ENCODE data around the gene ZNF432.

- TF ChIP-seq, protein P1, sequence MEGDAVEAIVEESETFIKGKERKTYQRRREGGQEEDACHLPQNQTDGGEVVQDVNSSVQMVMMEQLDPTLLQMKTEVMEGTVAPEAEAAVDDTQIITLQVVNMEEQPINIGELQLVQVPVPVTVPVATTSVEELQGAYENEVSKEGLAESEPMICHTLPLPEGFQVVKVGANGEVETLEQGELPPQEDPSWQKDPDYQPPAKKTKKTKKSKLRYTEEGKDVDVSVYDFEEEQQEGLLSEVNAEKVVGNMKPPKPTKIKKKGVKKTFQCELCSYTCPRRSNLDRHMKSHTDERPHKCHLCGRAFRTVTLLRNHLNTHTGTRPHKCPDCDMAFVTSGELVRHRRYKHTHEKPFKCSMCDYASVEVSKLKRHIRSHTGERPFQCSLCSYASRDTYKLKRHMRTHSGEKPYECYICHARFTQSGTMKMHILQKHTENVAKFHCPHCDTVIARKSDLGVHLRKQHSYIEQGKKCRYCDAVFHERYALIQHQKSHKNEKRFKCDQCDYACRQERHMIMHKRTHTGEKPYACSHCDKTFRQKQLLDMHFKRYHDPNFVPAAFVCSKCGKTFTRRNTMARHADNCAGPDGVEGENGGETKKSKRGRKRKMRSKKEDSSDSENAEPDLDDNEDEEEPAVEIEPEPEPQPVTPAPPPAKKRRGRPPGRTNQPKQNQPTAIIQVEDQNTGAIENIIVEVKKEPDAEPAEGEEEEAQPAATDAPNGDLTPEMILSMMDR (IDR thresholded peaks at IDR 0.05), result no peak
- TF ChIP-seq POLR2A (IDR thresholded peaks at IDR 0.05), result peak; percentile 70
- peak; percentile 50 to 87 (median 69) for TF ChIP-seq POLR2AphosphoS5 (IDR thresholded peaks at IDR 0.05)
These were observed 20.4 kb downstream of the ZNF432 start, which contains the start of gene ZNF614 for GRCh38 chr19:52028027-52028779.

Measured in transverse colon (tissue), 4 donors.